Stimulated activated CD8-positive, alpha-beta memory T cell treated with anti-CD3 and anti-CD28 coated beads, Interleukin-15, amount 100 ng/mL, for 24 hours (primary cell): ENCODE measurements around the gene DOCK1.
"Not testable (repeated sequence)": the region's sequence is repeated elsewhere in the genome, so short reads cannot be mapped to it uniquely, and the experiment has no call there.

ENCODE experiments used
- DNase-seq: peaks from one replicate; pipeline ENCODE4 v3.0.0-alpha.2; 2020; ENCODE audit warnings: low read depth

Gene DOCK1

DNA sequence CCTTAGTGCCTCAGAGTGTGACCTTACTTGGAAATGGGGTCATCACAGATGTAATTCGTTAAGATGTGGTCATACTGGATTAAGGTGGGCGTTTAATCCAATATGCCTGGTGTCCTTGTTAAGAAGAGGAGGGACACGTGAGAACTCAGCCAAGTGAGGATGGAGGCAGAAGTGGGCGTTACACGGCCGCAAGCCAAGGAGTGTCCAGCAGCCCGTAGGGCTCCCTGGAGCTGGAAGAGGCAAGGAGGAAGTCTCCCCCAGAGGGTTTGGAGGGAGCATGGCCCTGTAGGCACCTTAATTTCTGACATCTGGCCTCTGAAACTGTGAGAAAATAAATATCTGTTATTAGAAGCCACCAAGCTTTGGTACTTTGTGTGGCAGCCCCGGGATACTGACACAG, 21.3 kb downstream of the DOCK1 start:
- DNase-seq: no peak

DNA sequence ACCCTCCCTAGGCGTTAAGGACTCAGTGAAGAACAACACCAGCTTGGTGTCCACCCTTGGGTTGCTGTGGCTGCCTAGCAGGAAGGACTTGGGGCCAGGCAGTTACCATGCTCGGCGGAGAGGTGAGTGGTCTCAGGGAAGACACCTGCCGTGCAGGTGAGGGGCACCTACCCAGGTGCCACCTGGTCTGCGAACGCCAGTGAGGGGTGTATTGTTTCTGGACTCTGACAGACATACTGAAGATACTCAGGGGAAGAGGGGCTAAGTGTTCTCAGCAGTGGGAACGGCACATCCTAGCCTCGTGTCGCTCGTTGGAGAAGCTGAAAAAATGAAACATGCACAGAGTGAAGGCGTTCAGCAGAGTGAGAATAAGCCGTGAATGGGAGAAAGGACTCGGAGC, 22.6 kb downstream of the DOCK1 start:
- DNase-seq: no peak

DNA sequence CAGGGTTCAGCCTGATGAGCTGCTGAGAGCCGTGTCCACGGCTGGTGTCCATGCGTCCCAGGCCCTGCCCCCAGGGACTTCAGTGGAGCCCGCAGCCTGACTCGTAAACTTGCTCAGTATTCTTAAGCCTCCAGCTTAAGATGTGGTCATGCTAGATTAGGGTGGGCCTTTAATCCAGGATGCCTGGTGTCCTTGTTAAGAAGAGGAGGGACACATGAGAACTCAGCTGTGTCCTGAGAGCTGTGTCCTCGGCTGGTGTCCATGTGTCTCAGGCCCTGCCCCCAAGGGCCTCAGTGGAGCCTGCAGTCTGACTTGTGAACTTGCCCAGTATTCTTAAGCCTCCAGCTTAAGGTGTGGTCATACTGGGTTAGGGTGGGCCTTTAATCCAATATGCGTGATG, 23.0 kb downstream of the DOCK1 start:
- no peak for DNase-seq

DNA sequence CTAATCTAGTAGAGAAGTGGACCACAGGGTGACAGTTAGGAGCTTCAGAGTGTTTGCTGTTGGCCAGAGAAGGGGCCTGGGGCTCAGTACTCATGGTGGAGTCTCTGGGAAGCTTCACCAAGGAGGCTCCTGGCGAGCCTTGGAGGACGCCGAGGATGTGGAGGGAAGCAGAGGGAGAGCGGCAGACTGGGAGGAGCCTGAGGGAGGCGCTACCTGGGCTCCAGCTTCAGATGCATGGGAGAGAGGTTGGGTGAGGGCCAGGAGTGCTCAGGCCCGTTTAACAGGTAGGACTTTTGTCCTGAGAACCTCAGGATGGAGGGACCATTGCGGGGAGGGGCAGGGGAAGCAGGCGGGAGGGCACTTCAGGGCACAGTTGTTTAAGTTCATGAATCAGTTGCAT, 24.2 kb downstream of the DOCK1 start:
- DNase-seq: no peak

DNA sequence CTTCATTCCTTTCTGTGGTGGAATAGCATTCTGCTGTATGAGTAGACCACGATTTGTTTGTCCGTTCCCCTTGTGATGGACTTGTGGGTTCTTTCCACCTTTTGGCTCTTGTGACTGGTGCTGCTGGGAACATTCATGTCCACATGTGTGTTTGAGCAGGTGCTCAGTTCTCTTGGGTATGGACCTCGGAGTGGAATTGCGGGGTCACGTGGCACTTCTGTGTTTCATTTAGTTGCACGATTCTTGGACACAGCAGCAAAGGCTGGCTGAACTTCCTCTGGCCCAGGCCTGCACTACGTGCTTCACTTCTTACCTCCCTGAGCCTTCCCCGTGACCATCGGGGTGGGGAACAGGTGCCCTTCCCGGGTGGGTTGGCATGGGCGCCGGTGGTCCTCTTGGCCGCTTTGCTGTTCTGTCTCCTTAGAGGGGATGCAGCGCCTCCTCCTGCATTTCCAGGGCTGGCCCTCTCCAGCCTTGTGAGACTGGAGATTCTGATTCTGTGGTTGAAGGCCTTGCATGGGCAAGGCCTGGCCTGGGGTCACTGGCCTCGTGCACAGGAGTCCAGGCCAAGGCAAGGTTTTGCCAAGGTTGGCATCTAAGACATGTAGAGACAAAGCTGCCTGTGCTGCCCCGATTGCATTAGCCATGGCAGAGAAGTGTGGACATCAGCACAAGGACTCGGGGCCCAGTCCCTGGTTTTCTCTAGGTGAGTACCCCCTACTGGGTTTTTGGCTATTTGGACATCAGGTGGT, 25.1 kb downstream of the DOCK1 start:
- no peak for DNase-seq

DNA sequence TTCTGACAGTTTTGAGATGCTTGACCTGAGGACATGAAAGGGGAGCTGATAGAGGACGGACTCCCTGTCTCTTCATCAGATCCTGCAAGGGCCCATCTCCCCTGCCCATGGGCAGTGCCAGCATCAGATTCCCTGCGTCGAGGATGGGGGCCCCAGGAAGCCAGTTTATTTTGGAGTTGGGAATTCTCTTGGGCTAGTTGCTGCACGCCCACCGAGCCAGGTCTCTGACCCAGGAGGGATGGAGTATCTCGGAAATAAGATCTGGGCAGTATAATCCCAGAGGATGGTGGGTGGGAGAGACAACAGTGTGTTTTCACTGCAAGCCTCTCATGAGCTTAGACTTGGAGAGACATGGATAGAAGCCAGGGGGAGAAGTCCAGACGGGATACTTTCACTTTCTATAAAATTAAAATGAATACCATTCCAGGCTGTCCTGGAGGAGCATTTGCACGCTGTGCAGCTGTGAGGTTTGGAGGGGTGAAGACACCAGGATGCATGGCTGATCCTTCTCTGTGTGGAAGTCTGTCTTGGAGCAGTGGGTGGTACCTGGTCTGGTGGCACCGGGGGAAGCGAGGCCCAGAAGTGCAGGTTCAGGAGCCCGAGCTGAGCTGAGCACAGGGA, 25.8 kb downstream of the DOCK1 start:
- no peak for DNase-seq

DNA sequence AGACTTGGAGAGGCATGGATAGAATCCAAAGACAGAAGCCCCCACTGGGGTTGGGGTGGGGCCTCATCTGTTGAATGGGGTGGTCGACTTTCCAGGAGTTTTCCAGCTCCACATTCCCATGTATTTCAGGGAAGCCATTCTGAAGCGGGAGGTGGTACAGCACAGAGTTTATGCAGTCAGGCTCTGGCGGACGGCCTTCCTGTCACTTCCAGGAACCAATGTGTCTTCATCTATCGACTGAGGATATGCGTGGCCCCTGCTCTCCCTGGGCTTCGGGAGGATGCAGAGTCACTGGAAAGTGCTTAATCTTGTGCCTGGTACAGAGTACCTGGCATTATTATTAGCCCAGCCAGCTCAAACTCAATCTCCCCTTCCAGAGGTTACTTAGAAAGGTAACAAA, 26.3 kb downstream of the DOCK1 start:
- no peak for DNase-seq

DNA sequence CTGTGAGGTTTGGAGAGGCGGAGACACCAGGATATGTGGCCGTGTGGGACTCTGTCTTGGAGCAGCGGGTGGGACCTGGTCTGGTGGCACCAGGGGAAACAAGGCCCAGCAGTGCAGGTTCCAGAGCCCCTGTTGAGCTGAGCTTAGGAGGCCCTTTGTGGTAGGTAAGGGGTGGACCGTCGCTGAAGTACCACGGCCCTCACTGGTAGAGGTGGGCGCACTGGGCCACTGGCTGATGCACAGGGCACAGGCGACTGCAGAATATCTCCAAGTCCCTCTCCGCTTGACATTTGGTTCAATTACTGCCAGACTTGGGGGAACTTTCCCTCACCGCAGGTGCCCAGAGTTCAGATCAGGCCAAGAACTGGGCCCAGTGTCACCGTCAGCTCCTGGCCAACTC, 27.3 kb downstream of the DOCK1 start:
- DNase-seq: no peak

DNA sequence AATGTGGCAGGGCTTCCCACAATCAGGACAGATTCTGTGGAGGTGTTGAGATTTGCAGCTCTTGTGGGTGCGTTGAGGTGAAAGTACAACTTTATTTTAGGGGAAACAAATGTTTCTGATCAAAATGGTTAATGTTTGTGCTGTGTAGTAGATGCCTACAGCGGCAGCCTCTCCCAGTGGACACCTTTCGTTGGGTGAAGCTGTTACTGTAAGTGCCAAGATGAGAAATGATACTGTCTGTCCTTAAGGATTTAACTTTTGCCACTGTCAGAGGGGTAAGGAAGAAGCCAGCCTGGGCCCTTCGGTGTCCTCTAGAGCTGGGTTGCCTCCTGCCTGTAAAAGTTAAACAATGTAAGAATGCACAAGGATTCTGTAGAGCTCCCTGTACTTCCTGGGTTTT, 27.9 kb downstream of the DOCK1 start:
- DNase-seq: no peak

DNA sequence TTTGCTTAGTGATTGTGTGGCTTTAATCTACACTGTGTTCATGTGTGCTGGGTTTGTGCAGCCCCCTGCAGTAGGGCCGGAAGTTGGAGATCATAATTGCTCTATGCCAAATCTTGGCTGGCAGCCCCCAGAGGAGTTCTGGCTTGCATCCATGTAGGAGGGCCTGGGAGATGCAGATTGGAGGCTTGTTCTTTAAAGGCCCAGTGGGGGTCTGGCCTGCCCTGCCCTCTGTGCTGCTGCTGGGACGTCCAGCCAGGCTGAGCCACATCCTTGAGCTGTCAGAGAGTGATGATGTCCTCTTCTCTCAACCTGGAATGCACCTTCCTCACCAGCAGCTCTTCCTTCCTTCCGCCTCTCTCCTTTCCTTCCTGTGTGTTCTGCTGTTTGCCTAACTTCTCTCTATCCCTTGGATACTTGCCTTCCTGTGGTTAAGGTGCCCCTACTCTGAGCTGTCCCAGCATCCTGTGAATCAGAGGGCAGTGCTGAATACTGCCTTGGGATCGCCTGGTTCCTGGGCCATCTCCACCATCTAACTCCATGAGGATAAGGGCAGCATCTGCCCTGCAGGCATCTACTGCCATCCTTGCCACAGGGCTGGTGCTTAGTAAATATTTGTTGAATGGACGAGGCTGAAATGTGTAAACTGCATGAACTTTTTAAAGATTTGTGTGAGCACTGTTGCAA, 30.2 kb downstream of the DOCK1 start:
- no peak for DNase-seq

DNA sequence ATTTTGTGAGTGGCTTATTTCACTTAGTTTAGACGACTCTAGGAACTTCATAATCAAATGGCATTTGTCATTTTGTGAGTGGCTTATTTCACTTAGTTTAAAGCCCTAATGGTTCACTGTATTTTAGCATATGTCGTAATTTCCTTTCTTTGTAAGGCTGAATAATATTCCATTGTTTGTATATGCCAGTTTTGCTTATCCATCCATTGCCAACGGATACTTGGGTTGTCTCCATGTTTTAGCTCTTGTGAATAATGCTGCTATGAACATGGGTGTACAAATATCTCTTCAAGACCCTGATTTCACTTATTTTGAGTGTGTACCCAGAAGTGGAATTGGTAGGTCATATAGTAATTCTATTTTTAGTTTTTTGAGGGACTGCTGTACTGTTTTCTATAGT, 31.8 kb downstream of the DOCK1 start:
- DNase-seq: no peak

DNA sequence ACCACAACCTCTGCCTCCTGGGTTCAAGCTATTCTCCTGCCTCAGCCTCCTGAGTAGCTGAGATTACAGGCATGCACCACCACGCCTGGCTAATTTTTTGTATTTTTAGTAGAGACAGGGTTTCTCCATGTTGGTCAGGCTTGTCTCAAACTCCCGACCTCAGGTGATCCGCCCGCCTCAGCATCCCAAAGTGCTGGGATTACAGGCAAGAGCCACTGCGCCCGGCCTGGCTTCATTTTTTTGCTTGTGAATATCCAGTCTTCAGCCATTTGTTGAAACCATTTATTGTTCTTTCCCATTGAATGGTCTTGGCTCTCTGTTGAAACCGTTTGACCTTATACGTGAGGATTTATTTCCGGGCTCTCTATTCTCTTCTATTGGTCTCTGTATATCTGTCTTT, 32.9 kb downstream of the DOCK1 start:
- DNase-seq: not testable (repeated sequence)

DNA sequence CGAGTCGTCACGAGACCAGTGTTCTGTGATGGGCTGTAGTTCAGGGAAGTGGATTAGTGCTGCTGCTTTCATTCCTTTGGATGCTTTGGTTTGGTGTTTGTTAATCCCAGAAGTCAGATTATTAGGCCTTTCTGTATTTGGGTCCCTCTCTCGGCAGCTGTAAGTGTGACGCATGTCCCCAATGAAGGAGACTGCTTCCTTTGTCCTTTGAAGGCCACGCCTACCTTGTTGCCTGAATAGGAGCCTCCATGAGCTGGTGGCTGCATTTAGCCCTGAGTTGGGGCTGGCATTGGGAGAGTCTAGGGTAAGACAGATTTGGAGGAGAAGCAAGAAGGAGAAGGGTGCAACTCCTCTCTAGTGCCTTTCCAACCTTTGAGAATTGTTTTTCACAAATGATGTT, 34.5 kb downstream of the DOCK1 start:
- DNase-seq: no peak

DNA sequence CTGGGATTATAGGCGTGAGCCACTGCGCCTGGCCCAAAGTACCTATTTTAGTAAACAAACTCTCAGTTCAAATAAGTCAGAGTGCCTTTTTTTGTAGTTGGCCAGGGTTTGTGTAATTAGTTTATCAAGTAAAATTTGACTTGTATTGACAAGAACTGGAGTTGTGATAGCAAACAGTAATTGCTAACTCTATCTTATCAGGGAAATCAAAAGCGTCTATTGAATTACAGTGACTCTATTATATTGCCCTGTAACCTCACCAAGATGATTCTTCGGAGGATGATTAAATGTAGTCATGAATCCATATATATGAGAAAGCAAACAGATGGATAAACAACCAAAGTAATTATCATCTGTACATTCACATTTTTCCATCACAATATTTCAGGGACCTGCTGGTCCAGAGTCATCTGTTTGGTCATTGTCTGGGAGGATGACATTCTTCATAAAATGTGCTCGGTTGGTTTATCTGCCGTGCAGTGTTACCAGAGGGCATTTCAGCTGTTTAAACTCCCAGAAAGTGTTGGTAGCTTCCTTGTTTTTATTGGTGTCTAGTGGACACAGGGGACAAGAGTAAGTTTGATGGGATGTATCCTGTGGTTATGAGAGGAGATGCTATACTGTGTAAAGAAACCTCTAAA, 35.6 kb downstream of the DOCK1 start:
- no peak for DNase-seq

DNA sequence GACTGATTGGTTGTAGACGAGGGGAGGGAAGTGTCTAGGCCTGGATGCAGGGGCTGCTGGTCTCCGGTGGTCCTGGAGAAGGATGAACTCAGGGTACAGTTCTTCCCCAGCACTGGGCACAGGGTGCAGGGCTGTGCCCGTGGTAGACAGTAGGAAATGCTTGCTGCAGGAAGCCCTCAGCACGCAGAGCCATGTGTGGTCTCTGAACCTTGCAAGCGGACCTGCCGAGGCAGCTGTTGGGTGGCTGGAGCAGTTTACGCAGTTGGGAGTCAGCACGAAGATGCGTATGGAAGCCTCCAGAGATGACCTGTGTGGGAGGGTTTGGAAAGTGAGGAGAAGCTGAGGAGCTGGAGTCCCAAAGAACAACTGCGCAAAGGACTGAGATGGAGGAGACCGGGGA, 39.0 kb downstream of the DOCK1 start:
- no peak for DNase-seq

DNA sequence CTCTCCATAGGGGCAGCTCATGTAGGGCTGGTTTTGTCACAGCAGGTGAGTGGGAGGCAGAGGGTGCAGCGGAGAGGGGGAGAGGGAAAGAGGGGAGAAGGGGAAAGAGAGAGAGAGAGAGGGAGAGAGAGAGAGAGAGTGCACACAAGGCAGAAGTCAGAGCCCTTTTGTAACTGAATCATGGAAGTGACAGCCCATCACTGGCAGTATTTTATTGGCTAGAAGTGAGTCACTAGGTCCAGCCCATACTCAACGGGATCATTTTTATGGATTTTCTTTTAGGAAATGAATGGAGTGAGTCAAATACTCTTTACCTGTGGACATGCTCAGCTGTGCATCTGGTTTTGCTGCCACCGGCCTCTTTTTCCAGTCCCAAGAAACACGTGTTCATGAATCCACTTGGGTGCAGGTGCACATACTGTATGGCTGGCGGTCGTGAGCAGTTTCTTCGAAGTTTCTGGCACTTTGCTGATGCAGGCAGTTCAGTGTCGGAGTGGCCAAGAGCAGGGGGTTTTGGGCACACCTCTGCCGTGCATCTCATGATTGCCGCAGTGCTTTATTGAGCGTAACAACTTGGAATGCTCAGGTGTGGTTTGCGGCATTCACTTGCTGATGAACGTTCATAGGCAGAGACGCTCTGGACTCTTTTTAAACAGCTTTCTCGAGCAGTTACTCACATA, 40.3 kb downstream of the DOCK1 start:
- DNase-seq: no peak

DNA sequence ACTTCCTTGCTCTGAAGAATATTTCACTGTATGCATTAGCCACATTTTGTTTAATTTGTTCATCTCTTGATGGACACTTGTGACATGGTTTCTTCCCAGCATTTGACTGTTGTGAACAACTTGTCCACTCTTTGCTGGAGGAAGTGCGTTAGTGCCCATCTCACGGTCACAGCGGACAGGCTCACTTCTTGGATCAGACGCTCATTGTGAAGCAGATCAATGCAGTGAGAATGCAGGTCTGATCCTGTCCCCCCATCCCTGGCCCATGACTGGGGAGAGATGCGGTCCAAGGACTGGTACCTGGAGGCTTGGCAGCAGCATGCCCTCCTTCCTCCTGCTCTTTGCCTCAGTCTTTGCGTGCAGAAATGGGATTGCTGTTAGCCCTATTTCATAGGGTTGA, 41.5 kb downstream of the DOCK1 start:
- no peak for DNase-seq

DNA sequence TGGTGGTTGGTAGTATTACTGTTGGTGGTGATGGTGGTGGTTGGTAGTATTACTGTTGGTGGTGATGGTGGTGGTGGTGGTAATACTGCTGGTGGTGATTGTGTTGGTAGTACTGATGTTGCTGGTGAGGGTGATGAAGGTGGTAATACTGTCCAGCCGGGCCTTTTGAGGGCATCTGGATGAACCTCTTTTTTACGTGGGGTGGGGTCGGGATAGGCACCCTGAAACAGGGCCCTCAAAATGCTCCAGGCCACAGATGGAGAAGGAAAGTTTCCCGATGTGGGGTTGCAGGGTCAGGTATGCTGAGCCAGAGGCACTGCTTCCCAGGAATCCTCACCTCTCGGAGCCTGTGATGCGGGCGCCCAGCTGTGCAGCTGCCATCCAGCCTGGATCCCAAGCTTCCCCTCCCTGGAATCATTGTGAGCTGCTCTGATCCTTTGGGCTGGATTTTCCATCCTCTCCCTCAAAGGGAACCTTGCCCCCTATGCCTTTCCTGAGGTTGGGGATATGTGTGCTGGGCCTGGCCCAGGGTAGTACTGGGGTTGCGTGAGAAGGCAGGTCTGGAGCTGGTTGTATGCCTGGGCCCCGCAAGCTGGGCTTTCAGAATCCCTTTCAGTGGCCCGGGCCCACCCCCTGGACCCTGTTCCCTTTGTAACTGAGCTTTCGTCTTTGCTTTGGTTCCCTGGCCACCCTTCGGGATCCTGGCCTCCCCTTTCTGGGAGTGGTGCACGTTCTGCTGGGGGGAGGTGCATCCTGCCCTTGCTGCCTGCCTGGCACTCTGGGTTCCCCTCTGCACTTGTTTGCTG, 43.3 kb downstream of the DOCK1 start:
- DNase-seq: no peak

DNA sequence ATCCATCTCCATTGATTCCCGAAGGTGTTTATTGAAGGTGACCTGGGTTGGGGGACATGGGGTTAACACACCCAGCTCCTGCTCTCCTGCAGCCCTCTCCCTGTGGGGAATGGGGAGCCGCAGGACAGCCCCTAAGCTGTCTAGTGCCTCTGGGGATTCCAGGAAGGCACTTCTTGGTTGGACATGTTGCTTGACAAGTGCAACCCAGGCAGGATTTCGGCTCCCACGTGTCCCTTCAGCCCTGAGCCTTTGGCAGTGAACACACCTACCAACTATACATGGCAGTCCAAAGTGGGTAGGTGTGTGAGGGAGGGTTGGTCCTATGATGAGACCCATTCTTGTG, 43.9 kb downstream of the DOCK1 start:
- DNase-seq: no peak

DNA sequence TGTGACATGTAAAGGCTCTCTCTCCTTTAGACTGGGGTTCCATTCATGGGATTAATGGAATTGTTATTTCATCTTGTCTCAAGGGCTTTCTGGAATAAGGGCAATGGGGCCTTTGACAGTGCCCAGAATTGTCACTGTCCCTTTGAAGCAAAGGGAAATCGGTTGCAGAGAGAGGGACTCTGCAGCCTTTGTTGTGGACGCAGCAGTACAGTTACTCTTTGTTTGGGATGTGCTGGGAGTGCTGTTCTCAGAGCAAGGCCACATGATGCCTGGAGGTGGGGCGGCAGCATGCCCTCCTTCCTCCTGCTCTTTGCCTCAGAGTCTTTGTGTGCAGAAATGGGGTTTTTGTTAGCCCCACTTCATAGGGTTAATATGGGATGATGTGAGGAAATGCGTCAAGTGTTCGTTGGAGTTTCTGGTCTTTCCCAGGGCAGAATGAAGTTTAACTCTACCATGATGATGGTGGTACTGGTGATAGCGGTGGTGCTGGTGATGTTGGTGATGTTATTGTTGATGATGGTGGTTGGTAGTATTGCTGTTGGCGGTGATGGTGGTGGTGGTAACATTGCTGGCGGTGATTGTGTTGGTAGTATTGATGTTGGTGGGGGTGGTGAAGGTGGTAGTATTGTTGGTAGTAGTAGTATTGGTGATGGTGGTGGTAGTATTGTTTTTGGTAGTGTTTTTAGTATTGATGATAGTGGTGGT, 45.3 kb downstream of the DOCK1 start:
- no peak for DNase-seq

DNA sequence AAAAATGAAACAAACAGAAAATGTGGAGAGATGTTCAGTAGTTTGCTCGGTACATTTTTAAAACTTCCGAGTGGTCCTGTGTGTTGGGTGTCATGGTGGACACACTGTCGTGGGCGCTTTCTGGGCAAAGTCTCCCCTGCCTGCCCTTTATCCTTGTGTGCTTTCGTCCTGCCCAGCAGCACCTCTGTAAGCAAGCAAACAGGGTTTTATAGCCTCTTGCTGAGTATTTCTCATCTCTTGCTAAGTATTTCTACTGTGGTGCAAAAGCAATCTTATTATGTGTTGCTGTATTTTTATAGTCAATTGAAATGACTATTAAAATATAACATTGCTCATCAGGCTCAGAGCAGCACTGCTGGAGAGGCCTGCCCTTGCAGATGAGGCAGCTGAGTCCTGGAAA, 48.7 kb downstream of the DOCK1 start:
- no peak for DNase-seq
